ENCODE results near the gene NWD2.

- TF ChIP-seq EZH2 (IDR thresholded peaks at IDR 0.05; ENCODE audit: borderline replicate concordance, low read depth, low read length, severe bottlenecking): no peak
- TF ChIP-seq CTCF (IDR thresholded peaks at IDR 0.05; ENCODE audit: borderline replicate concordance, extremely low read depth, low read length, poor library complexity, severe bottlenecking): no peak
Observed at GRCh38 chr4:37216209-37216608, 28.3 kb upstream of the NWD2 start.
